GM19025 (cell line): ENCODE measurements around the gene ANK3.

Experiments
- ATAC-seq: cut with Tn5 transposase; IDR thresholded peaks from one replicate; pipeline ENCODE4 v1.9.1; 2021; ENCODE audit warnings: mild to moderate bottlenecking, low read depth, moderate library complexity; ENCODE audit not compliant: unreplicated experiment

Gene ANK3

GRCh38 chr10:60194421-60194820 is 195.3 kb downstream of the ANK3 start:
- ATAC-seq: no peak

GRCh38 chr10:60192946-60193345 is 196.7 kb downstream of the ANK3 start:
- no peak for ATAC-seq

- ATAC-seq: no peak
Measured at GRCh38 chr10:60189861-60190475, 199.7 kb downstream of the ANK3 start.

GRCh38 chr10:60188548-60188947 is 201.1 kb downstream of the ANK3 start:
- no peak for ATAC-seq

DNA sequence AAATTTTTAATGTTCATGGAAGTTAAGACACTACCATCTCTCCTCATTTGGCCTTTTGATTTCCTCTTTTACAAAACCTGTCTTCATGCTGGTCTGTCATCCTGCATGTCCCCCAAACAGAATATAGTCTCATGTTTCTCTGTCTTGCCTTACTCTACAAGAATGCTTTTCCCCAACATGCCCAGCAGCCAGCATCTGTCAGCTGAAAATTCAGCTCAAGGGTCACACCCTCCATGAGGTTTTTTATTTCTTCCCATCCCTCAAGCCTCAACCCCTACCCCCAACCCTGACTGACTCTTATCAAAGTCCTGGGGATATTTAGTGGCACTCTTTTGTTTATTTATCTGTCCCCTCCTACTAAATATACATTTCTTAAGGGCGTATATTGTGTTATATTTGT is 202.0 kb downstream of the ANK3 start:
- no peak for ATAC-seq

GRCh38 chr10:60186315-60187071 is 203.2 kb downstream of the ANK3 start:
- no peak for ATAC-seq

GRCh38 chr10:60185421-60185820 is 204.3 kb downstream of the ANK3 start:
- ATAC-seq: no peak

DNA sequence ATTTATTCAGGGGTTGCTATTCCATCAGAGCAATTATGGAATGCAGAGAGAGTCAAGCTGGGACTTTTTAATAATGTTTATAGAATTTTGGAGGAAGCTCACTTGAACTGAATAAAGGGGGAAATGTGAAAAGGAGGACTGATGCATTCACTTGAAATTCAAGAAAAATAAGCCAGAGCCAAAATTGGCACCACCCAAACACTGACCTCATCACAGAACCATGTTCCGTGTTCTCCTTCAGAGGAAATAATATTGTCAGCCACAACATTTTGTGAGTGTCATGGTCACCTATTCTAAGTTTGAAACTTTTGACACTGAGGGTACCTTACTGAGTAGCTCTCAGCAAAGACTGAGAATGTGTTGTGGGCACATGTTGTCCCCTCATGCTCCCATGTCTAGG is 207.0 kb downstream of the ANK3 start:
- ATAC-seq: no peak

DNA sequence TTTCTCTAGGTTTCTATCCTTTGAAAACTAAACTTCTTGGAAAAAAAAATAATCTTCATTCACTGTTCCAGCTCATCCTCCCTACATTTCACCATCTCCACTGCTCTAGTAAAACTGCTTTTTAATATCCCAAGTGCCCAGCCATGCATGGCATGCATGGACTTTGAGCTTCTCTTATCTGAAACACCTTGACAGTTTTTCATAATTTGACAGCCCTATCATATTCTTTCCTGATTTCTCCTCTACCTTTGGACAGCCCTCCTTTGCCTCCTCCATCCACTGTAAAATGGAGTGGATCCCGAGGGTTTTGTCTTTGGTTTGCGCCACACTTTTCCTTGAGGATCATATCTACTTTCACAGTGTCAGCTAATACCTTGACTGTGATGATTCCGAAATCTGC is 212.8 kb downstream of the ANK3 start:
- no peak for ATAC-seq

- ATAC-seq: no peak
Measured at GRCh38 chr10:60175441-60175971, 214.2 kb downstream of the ANK3 start.

DNA sequence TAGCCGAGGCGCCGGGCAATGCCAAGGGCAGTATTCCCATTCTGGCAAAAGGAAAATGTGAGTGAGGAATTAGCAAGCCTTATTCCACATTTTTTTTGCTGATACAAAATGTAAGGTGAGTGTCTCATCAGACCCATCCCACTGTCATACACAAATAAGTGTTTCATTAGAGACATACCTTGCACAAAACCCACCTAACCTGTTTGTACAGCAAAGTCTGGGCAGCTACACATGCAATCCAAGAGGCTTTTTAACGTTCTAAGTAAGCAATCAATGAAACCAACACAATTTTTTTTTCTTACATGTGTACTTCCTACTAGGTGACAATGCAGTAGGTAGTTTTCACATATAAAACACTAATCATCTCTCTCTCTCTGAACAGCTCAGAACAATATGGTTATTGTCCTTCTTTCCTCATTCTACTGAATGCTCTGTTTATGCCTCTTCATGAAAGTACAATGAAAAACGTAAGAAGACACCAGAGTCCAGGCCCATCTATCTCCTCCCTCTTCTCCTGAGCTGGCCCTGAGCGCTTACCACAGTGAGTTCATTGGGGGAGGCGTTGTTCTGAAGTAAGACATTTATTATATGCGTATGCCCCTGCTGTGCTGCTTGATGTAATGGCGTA is 217.2 kb downstream of the ANK3 start:
- ATAC-seq: no peak

DNA sequence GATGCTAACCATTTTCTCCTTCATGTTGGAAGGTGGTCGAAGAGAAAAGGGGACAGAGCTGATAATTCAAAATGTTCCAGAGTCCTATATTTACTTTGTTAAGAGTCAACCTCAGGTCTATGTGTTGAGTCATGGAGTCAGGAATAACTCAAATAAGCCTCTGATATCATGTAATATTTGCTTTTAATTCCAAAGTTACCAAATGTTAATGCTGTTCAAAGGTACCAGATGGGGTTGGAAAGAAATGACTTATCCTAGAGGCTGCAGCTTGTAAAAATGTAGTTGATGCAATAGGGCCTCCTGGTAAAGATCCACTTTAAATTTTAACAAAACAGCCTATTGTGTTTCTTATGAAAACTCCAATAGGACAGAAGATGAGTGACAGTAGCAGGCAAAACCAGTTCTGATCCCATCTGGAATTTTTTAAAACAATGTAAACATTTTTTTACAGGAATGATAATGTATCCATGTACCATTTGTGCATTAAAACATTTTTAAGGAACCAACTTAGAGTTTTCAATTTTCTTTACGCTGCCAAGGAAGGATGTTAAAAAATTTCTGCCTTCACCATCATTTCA is 218.2 kb downstream of the ANK3 start:
- ATAC-seq: no peak

DNA sequence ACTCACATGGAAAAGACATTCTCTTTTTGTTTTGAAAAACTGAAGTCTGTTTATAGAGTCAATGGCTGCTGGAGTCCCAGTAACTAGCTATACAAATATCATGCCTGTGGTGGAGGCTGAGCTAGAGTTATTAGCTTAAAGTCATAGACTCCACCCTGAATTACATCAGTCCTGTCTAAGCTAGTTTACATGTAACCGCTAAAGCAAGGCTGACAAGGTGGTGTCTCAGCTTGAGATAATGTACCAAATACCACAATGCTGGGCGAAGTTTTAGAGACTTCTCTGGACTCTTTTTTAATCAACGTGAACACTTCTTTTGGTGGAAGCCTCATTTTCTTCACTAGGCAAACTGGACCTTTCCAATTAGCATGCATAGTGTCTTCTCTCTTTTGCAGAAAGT is 219.4 kb downstream of the ANK3 start:
- ATAC-seq: no peak

DNA sequence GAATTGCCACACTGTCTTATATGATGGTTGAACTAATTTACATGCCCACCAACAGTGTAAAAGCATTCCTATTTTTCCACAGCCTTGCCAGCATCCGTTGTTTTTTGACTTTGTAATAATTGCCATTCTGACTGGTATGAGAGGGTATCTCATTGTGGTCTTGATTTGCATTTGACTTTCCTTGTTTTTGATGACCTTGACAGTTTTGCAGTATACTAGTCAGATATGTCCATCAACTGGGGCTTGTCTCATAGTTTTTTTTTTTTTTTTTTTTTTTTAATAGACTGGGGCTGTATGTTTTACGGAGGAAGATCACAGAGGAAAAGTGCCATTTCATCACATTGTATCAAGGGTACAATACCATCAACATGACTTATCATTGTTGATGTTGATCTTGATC is 220.6 kb downstream of the ANK3 start:
- ATAC-seq: no peak

DNA sequence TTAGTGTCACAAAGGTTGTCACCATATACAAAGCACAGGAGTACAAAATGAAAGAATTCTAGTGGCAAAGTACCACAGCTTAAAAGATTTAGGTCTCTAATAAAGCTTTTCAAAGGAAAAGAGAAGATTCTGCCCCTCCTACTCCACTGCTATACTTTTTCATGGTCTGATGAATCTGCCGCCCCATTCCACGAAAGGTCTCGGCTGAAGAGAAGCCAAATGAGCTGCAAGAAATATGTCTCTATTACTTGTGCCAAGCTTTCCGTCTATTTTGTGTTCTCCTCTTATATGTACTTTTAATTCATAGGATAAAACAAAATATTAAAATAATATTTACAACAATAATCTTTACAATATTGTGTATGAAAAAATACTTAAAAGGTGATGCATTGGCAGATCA is 222.6 kb downstream of the ANK3 start:
- ATAC-seq: no peak

DNA sequence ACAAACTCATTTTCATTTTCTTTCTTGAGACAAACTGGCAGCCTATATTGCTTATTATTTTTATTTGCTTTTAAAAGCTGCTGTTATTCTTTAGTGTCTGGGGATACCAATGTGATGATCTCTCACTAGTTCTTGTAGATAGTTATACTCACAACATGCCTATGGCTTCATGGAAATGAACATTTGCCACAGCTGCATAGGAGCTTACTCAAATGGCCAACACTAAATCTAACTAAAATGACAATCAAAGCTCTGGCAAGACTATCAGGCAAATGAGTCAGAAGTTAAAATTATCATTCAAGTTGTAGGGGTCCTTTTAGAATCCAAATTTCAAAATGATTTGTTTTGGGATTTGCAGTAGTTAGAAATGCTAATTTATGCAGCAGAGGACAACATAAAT is 225.9 kb downstream of the ANK3 start:
- no peak for ATAC-seq

DNA sequence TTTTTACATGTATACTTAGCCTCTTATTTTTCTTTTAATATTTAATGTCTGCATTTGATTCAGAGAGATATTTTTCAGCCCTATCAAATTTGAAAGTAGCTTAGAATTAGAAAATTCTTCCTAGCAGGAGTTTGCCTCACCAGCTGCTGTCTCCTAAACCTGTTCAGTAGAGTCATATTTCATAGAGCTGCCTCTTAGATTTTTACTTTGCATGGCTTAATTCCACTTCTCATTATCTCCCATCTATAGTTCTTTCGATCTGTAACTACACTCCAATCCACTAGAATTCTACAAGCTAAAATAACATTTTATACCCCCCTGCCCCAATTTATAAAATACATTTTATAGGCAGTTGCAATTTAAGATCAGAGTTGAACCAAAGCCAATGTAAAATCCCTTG is 227.0 kb downstream of the ANK3 start:
- ATAC-seq: no peak

GRCh38 chr10:60155943-60156683 is 233.6 kb downstream of the ANK3 start:
- no peak for ATAC-seq

DNA sequence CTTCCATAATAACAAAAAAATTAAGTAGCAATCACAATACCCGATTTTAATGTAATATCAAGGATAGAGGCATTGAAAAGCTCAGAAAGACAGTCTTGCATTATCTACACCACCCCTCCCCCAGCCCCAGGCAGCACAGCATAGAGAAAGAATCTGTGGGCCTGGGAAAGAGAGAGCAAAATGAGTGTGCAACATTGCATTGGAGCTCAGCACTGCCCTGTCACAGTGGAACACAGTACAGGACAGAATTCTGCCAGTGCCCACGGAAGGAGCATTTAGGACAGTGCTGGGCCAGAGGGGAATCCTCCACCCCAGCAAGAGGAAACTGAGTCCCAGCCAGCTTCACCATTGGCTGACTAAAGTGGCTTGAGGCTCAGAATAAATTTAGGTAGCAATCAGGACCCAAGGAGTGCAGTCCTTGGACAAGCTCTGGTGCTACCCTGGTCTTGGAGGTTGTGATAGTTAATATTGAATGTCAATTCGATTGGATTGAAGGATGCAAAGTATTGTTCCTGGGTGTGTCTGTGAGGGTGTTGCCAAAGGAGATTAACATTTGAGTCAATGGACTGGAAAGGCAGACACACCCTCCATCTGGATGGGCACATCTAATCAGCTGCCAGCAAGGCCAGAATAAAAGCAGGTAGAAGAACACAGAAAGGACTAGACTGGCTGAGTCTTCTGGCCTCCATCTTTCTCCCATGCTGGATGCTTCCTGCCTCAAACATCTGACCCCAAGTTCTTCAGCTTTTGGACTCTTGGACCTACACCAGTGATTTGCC is 234.4 kb downstream of the ANK3 start:
- no peak for ATAC-seq

DNA sequence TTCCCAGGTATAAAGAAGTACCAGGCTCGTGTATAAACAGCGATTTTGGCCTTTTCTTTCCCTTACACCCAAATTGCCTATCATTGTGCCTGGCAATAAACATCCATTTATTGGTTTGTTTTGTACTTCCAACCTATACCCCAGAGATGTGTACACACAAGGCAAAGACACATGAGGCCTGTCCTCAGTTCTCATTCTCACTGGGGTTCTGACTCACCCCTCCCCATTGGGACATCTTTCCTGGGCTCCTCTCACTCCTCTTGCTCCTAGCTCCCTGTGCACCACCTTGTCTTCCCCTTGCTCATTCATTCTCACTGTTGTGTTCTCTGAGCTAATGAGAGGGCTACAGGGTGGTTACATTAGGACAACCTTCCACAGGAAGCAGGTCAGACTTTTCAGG is 240.7 kb downstream of the ANK3 start:
- no peak for ATAC-seq
